Neural cell (in vitro differentiated cells): ENCODE measurements around the gene ITGAV.

Source experiments
- EP300 ChIP-seq: fragments of 450-650 bp; conservative IDR thresholded peaks from 2 replicates; pipeline ENCODE4 v1.6.1; 2014; ENCODE audit warnings: antibody characterized with exemption, mild to moderate bottlenecking, moderate library complexity; ENCODE audit not compliant: poor library complexity, severe bottlenecking
- EZH2 ChIP-seq: fragments of 200-600, 300-800 bp; shearing (Covaris generic), sonication (generic); IDR thresholded peaks from 2 replicates; pipeline ENCODE4 v1.6.1; 2014; ENCODE audit warnings: antibody characterized with exemption, low read length, borderline replicate concordance, mild to moderate bottlenecking; ENCODE audit not compliant: insufficient read depth, poor library complexity, severe bottlenecking
- MXI1 ChIP-seq: fragments of 450-650 bp; conservative IDR thresholded peaks from 2 replicates; pipeline ENCODE4 v1.6.1; 2014; ENCODE audit warnings: antibody characterized with exemption, mild to moderate bottlenecking; ENCODE audit not compliant: poor library complexity, severe bottlenecking
- POLR2AphosphoS5 ChIP-seq: IDR thresholded peaks from 2 replicates; pipeline ENCODE4 v1.6.1; 2012
- RAD21 ChIP-seq: fragments of 450-650 bp; conservative IDR thresholded peaks from 2 replicates; pipeline ENCODE4 v1.6.1; 2014; ENCODE audit warnings: antibody characterized with exemption, mild to moderate bottlenecking, moderate library complexity
- REST ChIP-seq: IDR thresholded peaks from 2 replicates; pipeline ENCODE4 v1.6.1; 2012; ENCODE audit warnings: borderline replicate concordance
- TAF1 ChIP-seq: IDR thresholded peaks from 2 replicates; pipeline ENCODE4 v1.6.1; 2012; ENCODE audit warnings: low read depth
- TF ChIP-seq, protein P1 (sequence below): fragments of 450-650 bp; IDR thresholded peaks from 2 replicates; pipeline ENCODE4 v1.5.1; 2014; ENCODE audit warnings: antibody characterized with exemption, mild to moderate bottlenecking, moderate library complexity; ENCODE audit not compliant: poor library complexity, severe bottlenecking

- TF ChIP-seq, protein P1, sequence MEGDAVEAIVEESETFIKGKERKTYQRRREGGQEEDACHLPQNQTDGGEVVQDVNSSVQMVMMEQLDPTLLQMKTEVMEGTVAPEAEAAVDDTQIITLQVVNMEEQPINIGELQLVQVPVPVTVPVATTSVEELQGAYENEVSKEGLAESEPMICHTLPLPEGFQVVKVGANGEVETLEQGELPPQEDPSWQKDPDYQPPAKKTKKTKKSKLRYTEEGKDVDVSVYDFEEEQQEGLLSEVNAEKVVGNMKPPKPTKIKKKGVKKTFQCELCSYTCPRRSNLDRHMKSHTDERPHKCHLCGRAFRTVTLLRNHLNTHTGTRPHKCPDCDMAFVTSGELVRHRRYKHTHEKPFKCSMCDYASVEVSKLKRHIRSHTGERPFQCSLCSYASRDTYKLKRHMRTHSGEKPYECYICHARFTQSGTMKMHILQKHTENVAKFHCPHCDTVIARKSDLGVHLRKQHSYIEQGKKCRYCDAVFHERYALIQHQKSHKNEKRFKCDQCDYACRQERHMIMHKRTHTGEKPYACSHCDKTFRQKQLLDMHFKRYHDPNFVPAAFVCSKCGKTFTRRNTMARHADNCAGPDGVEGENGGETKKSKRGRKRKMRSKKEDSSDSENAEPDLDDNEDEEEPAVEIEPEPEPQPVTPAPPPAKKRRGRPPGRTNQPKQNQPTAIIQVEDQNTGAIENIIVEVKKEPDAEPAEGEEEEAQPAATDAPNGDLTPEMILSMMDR = no peak
- no peak for TF ChIP-seq POLR2AphosphoS5
- TF ChIP-seq EZH2 = no peak
- no peak for TF ChIP-seq MXI1
- no peak for TF ChIP-seq REST
- TF ChIP-seq TAF1 = no peak
- no peak for TF ChIP-seq EP300
- TF ChIP-seq RAD21 = no peak
These were observed 19.3 kb upstream of the ITGAV start for GRCh38 chr2:186570604-186571003.
